ENCODE measurements around the gene TAS2R50.
A peak's percentile ranks its signal among the peaks of the same experiment; 100 is the strongest.

The TAS2R50 gene

GRCh38 chr12:10941916-10942607 lies 44.6 kb downstream of the TAS2R50 start:
- Histone ChIP-seq H3K27ac (peak overlapping the region; percentile 67), H3K27me3 (ENCODE audit: insufficient read depth, low read depth) (no peaks in the 10 kb centered on the region), H2AFZ (ENCODE audit: low read depth) (peak overlapping the region; percentile 1; the same call in 1 of the 2 replicates), H3K36me3 (ENCODE audit: insufficient read depth) (no peaks in the 10 kb centered on the region), H4K20me1 (ENCODE audit: insufficient read depth) (no peaks in the 10 kb centered on the region), H3K4me2 (peak overlapping the region; percentile 70), H3K9ac (peak overlapping the region; percentile 17; the same call in 1 of the 2 replicates), H3K4me3 (IDR thresholded peaks at IDR 0.05; ENCODE audit: insufficient read depth, low read depth, low read length) (no peak overlapping the region), H3K79me2 (ENCODE audit: insufficient read depth, low read depth) (no peaks in the 10 kb centered on the region), H3K4me1 (ENCODE audit: low read depth, poor library complexity, severe bottlenecking) (peaks cover 18% of the 10 kb centered on the region)
- TF ChIP-seq CTCF (conservative IDR thresholded peaks at IDR 0.05; ENCODE audit: low read depth, low read length) = no peak

- H3K4me2 ChIP-seq = peak overlapping the region; percentile 70
These were observed 45.3 kb downstream of the TAS2R50 start for GRCh38 chr12:10941369-10941768.

GRCh38 chr12:10940389-10940788 lies 46.3 kb downstream of the TAS2R50 start:
- H3K27ac ChIP-seq = no peak overlapping the region
- H4K20me1 ChIP-seq (ENCODE audit: insufficient read depth) = no peaks in the 10 kb centered on the region
- H3K27me3 ChIP-seq (ENCODE audit: insufficient read depth, low read depth) = no peaks in the 10 kb centered on the region
- no peaks in the 10 kb centered on the region for H3K36me3 ChIP-seq (ENCODE audit: insufficient read depth)
- H3K4me3 ChIP-seq (IDR thresholded peaks at IDR 0.05; ENCODE audit: insufficient read depth, low read depth, low read length) = no peak overlapping the region
- H3K79me2 ChIP-seq (ENCODE audit: insufficient read depth, low read depth) = no peaks in the 10 kb centered on the region
- no peak overlapping the region for H3K9ac ChIP-seq
- peaks cover 18% of the 10 kb centered on the region for H3K4me1 ChIP-seq (ENCODE audit: low read depth, poor library complexity, severe bottlenecking)
- H2AFZ ChIP-seq (ENCODE audit: low read depth) = no peak overlapping the region
- no peak overlapping the region for H3K4me2 ChIP-seq
- TF ChIP-seq CTCF (conservative IDR thresholded peaks at IDR 0.05; ENCODE audit: low read depth, low read length) = no peak

More at GRCh38 chr12:10941369-10941768, 45.3 kb downstream of the TAS2R50 start:
- H3K4me3 ChIP-seq (IDR thresholded peaks at IDR 0.05; ENCODE audit: insufficient read depth, low read depth, low read length) = no peak overlapping the region
- TF ChIP-seq CTCF (conservative IDR thresholded peaks at IDR 0.05; ENCODE audit: low read depth, low read length) = no peak
- H4K20me1 ChIP-seq (ENCODE audit: insufficient read depth) = no peaks in the 10 kb centered on the region
- H3K27me3 ChIP-seq (ENCODE audit: insufficient read depth, low read depth) = no peaks in the 10 kb centered on the region
- peaks cover 18% of the 10 kb centered on the region for H3K4me1 ChIP-seq (ENCODE audit: low read depth, poor library complexity, severe bottlenecking)
- H3K27ac ChIP-seq = peak overlapping the region; percentile 67; the same call in 1 of the 2 replicates
- no peaks in the 10 kb centered on the region for H3K36me3 ChIP-seq (ENCODE audit: insufficient read depth)
- no peak overlapping the region for H2AFZ ChIP-seq (ENCODE audit: low read depth)
- no peak overlapping the region for H3K9ac ChIP-seq
- H3K79me2 ChIP-seq (ENCODE audit: insufficient read depth, low read depth) = no peaks in the 10 kb centered on the region

- TF ChIP-seq CTCF (conservative IDR thresholded peaks at IDR 0.05; ENCODE audit: low read depth, low read length) = no peak
- no peak within 1 kb of the TSS for H3K9ac ChIP-seq
These were observed 47.5 kb downstream of the TAS2R50 start, which contains the start of gene TAS2R14 for GRCh38 chr12:10939163-10939562. TAS2R14 (minus strand) TSS chr12:10939263; CDS start chr12:10939207, 56 bp downstream.

More at GRCh38 chr12:10939163-10939562, 47.5 kb downstream of the TAS2R50 start, which contains the start of gene TAS2R14:
- Histone ChIP-seq H4K20me1 (ENCODE audit: insufficient read depth) (no peaks in the 10 kb centered on the region), H3K4me1 (ENCODE audit: low read depth, poor library complexity, severe bottlenecking) (peaks cover 18% of the 10 kb centered on the region), H3K4me2 (no peak within 1 kb of the TSS), H3K36me3 (ENCODE audit: insufficient read depth) (no peaks in the 10 kb centered on the region), H2AFZ (ENCODE audit: low read depth) (no peak within 1 kb of the TSS), H3K27me3 (ENCODE audit: insufficient read depth, low read depth) (no peaks in the 10 kb centered on the region), H3K79me2 (ENCODE audit: insufficient read depth, low read depth) (no peaks in the 10 kb centered on the region), H3K4me3 (IDR thresholded peaks at IDR 0.05; ENCODE audit: insufficient read depth, low read depth, low read length) (no peak within 1 kb of the TSS), H3K27ac (no peak within 1 kb of the TSS)

All from KMS-11 (cell line).